ENCODE results near the gene LGALS4.
A peak's percentile ranks its signal among the peaks of the same experiment; 100 is the strongest.
"Not testable (repeated sequence)": the region's sequence is repeated elsewhere in the genome, so short reads cannot be mapped to it uniquely, and the experiment has no call there.

Gene LGALS4

GRCh38 chr19:38821230-38821825 is 8.6 kb upstream of the LGALS4 start:
- DNase-seq (ENCODE audit: low read depth, low spot score), result not testable (repeated sequence)

DNA sequence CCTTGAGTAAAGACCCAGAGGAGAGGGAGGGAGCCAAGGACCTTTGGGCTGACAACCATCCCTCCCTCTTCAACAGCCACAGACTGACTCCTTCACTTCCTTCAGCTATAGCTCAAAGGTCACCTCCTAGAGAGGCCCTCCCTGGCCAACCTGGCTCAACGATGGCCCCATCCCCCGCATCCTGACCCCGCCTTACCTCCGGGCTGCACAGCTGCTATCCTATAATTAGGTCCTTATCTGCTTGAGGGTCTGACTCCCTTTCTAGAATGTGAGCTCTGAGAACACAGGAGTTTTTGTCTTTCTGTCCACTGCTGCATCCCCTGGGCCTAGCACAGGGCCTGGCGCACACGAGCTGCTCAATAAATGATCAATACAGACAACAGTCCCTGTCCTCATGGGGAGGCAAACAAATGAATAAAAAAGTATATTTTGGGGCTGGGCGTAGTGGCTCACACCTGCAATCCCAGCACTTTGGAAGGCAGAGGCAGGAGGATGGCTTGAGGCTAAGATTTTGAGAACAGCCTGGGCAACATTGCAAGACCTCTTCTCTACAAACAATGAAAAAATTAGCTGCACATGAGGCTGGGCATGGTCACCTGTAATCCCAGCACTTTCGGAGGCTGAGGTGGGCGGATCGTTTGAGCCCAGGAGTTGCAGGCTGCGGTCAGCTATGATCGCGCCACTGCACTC is 6.6 kb upstream of the LGALS4 start:
- DNase-seq (ENCODE audit: low read depth, low spot score), result peak; percentile 78

DNA sequence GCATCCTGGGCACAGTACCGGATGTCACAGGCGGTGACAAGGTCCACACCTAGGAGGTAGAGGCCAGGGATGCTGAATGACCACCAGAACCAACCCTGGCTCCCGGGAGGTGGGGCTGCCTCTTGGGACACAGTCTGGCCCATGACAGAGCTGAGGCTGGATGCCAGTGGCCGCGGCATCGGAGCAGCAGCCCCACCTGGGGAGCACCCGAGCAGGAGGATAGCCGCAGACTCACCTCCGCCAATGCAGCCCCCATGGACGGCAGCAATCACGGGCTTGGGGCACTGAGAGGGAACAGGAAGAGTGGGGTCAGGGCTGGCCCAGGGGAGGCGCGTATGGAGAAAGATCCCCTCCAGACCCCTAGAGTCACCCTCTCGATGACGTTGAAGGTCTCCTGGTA is 4.3 kb upstream of the LGALS4 start:
- no peak for DNase-seq (ENCODE audit: low read depth, low spot score)

GRCh38 chr19:38816131-38816750 is 3.5 kb upstream of the LGALS4 start:
- no peak for DNase-seq (ENCODE audit: low read depth, low spot score)

DNA sequence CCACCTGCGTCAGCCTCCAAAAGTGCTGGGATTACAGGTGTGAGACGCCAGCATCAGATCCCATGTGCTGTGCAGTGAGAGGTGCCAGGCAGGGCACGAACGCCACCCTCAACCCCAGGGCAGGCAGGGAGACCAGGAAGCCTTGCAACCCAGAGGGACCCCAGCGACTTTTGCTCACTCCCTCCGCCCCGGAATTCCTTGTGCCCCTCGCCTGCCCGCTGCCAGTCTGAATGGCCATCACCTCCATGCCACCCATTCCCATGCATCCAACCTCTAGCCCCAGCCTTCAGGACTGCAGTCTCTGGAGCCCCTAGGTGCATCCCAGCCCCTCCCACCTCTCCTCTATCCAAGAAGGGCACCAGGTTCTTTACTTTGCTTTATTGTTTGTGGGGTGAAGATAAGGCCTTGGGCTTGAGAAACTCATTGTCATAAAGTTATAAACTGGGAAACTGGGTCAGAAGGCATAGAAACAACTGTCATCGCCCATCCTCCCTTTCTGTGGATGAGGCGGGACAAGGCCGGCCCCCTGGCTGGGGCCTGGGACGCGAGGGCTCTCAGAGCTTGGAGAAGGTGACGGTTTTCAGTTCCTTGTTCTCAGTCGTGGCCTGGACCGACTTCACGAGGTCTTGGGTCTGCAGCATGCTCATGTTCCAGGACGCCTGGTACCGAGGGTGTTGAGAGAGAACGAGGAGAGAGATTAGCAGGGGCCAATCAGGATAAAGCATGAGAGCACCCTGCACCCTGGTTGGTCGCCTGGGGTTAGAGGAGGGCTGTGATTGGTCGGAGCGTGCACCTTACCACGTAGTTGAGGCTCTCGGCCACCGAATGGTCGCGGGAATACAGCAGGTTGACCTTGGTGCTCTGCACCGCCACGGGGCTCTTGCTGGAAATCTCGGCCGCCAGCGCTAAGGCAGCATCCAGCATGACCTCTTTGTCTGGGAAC is 2.6 kb upstream of the LGALS4 start:
- DNase-seq (ENCODE audit: low read depth, low spot score), result no peak

DNA sequence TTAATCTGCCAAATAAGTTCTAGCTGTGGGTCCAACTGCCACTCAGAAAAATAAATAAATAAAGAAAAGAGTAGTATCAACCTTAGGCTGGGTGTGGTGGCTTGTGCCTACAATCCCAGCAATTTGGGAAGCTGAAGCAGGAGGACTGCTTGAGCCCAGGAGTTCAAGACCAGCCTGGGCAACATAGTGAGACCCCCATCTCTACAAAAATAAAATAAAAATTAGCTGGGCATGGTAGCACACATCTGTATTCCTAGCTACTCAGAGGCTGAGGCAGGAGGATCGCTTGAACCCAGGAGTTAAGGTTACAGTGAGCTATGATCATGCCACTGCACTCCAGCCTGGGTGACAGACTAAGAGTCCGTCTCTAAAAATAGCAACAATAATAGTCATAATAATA is 1.2 kb upstream of the LGALS4 start:
- not testable (repeated sequence) for DNase-seq (ENCODE audit: low read depth, low spot score)

DNA sequence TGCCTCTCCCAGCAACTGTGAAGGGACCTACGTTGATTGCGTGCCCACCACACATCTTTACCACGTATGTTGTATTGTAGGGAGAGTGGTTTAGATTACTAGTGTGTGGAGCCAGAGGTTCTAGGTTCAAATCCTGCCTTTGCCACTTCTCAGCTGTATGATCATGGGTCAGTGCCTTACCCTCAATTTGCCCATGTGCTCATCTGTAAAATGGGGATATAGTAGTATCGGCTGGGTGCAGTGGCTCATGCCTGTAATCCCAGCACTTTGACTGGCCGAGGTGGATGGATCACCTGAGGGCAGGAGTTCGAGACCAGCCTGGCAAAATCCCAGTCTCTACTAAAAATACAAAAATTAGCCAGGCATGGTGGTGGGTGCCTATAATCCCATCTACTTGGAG is 578 bp upstream of the LGALS4 start:
- DNase-seq (ENCODE audit: low read depth, low spot score), result no peak

DNA sequence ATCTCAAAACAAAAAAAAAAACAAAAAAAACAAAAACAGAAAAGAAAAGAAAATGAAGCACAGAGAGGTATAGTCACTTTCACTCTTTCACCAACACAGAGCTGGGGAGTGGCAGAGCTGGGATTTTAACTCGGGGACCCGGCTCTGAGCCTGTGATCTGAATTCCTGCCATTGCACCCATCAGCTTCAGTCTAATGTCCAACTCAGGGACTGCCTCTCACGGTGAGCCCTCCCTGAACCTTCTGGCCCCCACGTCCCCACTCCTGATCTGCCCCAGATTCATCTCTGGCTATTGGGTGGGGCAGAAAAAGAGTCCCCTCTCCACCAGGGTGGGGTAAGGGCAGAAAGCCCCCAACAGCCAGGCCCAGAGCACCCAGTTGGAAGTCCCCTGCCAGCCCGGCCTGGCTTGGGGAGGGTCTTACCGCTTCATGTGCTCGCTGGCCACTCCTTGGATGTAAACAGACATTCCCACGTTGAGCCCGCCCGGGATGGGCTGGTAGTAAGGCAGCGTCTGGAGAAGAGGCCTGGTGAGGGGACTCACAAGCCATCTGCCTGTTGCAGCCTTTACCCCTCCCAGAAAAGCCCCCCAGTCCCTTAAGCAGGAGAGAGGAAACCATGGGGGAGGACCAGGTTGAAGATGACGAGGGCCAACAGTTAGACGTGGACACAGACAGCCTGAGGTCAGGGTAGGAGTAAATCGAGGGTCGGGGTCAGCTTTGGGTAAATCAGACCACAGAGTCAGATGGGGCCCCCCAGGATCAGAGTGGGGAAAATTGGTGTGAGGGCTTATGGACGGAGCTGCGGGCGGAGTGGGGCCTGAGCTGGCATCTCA is 520 bp downstream of the LGALS4 start:
- DNase-seq (ENCODE audit: low read depth, low spot score), result no peak

DNA sequence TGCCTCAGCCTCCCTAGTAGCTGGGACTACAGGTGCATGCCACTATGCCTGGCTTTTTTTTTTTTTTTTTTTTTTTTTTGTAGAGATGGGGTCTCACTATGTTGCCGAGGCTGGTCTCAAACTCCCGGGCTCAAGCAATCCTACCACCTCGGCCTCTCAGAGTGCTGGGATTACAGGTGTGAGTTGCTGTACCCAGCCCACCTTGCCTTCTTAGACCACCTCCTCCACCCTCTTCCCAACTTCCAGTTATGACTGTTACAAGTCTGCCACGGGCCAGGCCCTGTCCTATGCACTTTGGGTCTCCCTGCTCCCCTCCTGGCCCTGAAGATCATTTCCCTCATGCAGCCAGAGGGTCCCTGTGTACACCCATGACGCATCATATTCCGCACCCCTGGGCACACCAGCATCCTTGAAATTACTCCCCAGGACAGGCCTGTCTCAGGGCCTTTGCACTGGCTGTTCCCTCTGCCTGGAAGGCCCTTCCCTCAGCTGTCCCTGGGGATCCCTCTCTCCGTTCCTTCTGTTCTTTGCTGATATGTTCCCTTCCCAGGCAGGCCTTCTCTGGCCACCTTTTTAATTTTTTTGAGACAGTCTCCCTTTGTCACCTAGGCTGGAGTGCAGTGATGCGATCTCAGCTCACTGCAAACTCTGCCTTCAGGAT is 3.0 kb downstream of the LGALS4 start:
- DNase-seq (ENCODE audit: low read depth, low spot score), result no peak

- no peak for DNase-seq (ENCODE audit: low read depth, low spot score)
Measured at GRCh38 chr19:38808741-38809140, 4.0 kb downstream of the LGALS4 start.

DNA sequence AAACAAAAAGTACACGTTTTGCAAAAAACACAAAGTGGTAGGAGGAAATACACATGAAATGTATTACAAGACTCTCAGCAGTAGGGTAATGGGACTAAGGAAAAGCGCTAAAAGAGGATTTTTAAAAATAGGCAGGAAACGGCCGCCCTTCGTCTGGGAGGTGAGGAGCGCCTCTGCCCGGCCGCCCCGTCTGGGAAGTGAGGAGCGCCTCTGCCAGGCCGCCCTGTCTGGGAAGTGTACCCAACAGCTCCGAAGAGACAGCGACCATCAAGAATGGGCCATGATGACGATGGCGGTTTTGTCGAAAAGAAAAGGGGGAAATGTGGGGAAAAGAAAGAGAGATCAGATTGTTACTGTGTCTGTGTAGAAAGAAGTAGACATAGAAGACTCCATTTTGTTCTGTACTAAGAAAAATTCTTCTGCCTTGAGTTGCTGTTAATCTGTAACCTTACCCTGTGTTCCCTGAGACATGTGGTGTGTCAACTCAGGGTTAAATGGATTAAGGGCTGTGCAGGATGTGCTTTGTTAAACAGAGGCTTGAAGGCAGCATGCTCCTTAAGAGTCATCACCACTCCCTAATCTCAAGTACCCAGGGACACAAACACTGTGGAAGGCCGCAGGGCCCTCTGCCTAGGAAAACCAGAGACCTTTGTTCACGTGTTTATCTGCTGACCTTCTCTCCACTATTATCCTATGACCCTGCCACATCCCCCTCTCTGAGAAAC is 5.2 kb downstream of the LGALS4 start:
- DNase-seq (ENCODE audit: low read depth, low spot score), result not testable (repeated sequence)

GRCh38 chr19:38806371-38806770 is 6.4 kb downstream of the LGALS4 start:
- no peak for DNase-seq (ENCODE audit: low read depth, low spot score)

DNA sequence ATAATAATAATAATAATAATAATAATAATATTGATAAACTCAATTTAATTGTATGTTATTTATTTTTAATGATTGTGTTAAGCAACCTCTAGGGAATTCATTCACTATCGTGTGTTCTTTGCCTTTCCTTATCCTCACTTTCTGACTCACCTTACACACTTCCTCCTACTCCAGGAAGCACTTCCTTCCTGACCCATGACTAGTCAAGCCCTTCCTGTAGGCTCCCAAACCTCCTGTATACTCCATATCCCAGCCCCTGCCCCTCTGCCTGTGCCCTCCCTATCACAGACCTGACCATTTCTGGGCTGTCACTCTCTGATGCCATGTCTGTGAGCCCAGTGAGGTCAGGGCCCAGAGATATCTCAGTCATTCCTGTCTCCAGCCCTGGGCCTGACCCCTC is 7.6 kb downstream of the LGALS4 start:
- no peak for DNase-seq (ENCODE audit: low read depth, low spot score)

DNA sequence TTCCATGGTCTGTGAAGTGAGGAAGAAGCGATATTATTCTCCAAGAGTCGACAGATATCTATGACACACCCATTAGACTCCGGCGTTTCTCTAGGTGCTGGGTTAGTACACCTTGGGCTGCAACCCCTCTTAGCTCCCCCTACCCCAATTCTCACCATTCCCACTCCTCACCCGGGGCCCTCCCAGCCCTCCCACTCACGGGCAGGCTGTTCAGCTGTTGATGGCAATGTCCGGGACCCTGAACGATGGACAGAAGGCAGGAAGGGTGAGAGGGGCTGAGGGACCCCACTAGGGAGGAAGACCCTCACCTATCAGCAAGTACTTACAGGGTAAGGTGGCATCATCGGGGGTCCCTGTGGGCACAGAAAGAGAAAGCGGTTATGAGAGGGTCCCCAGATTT is 9.2 kb downstream of the LGALS4 start:
- no peak for DNase-seq (ENCODE audit: low read depth, low spot score)

- no peak for DNase-seq (ENCODE audit: low read depth, low spot score)
Measured at GRCh38 chr19:38801359-38802095, 11.2 kb downstream of the LGALS4 start.

DNA sequence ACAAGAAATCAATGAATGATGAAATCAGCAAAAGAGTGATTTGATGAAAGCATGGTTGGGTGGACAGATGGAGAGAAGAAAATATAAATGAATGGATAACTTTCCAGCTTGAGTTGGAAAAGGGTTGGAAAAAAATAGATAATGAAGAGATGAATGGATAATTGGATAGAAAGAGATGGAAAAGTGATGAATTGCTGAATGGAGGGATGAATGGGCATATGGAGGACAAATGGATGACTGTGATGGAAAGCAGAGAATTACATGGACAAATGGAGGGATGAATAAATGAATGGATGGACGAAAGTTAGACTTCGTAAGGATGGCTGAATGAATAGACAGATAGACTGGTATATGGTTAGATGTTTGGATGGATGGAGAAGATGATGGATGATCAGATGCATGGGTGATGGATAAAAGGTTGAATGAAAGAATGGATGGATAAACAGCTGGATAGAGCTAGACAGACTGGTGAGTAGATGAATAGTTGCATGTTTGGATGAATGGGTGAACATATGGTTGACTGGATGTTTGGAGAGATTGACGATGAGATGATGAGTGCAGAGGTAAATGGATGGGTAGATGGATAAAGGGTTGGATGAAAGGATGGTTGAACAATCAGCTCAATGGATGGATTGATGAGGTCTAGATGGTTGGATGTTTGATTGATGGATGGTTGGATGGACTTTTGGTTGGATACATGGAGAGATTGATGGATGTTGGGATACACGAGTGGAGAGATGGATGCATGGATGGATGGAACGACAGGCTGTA is 12.0 kb downstream of the LGALS4 start:
- no peak for DNase-seq (ENCODE audit: low read depth, low spot score)

DNA sequence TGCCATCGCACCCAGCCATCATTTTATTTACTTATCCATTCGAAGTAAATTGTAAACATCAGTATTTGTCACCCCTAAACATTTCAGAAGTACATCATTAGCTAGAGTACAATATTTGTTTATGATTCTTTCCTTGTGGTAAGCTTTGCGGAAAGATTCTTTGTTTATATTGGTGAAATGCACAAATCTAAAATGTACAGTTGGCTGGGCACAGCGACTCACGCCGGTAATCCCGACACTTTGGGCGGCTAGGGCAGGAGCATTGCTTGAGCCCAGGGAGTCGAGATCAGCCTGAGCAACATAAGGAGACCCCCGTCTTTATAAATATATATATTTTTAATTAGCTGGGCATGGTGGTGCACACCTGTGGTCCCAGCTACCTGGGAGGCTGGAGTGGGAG is 13.6 kb downstream of the LGALS4 start:
- no peak for DNase-seq (ENCODE audit: low read depth, low spot score)

GRCh38 chr19:38797781-38798180 is 15.0 kb downstream of the LGALS4 start:
- not testable (repeated sequence) for DNase-seq (ENCODE audit: low read depth, low spot score)
